IMR-90 (cell line): ENCODE measurements around the gene CA11. TPM values are rescaled to one million over a fixed set of nuclear protein-coding genes. Genes with fewer than 3 reads are reported as not detected.

ENCODE experiments used
- ATAC-seq: fragments of 200-7000 bp; cut with Tn5 transposase; 2 replicates; pipeline ENCODE4 v1.9.1; 2020; ENCODE audit warnings: low read depth, mild to moderate bottlenecking, moderate library complexity
- BruUV-seq: library from RNA; stranded (reverse); fragments of 400-500 nt; replicated peaks from 2 replicates; lab custom pipeline; 2021; lab: Mats Ljungman, UMichigan
- CTCF ChIA-PET: fragments of 300-600 bp; formaldehyde crosslinking; extraction: SDS; loops from one replicate; lab custom pipeline; 2021; ENCODE audit warnings: antibody characterized with exemption; lab: Yijun Ruan, JAX
- POLR2A ChIA-PET: fragments of 300-600 bp; sonication (Branson Sonifier 250); formaldehyde crosslinking; loops from one replicate; lab custom pipeline; 2022; ENCODE audit warnings: antibody characterized with exemption; ENCODE audit not compliant: unreplicated experiment; lab: Charles Lee
- DNase-seq: peaks from one replicate; pipeline ENCODE4 v3.0.0; 2013
- H2AFZ ChIP-seq: replicated peaks from 2 replicates; pipeline ENCODE3; 2013; ENCODE audit warnings: low read length, mild to moderate bottlenecking; ENCODE audit not compliant: poor library complexity
- H2AK5ac ChIP-seq: 2 replicates; pipeline ENCODE4 v1.6.1; 2013; ENCODE audit warnings: low read depth, low read length, inconsistent platforms
- H2AK9ac ChIP-seq: replicated peaks from 2 replicates; pipeline ENCODE3; 2013; ENCODE audit warnings: mild to moderate bottlenecking, low read depth, low read length, moderate library complexity; ENCODE audit not compliant: poor library complexity
- H2BK120ac ChIP-seq: 2 replicates; pipeline ENCODE4 v1.6.1; 2013; ENCODE audit warnings: low read depth, low read length, inconsistent platforms
- H2BK15ac ChIP-seq: 3 replicates; pipeline ENCODE4 v1.6.1; 2013; ENCODE audit warnings: low read depth, low read length, inconsistent platforms
- H2BK20ac ChIP-seq: 2 replicates; pipeline ENCODE4 v1.6.1; 2013; ENCODE audit warnings: low read depth, mild to moderate bottlenecking, inconsistent platforms, low read length, moderate library complexity
- H2BK5ac ChIP-seq: 2 replicates; pipeline ENCODE4 v1.6.1; 2013; ENCODE audit warnings: mild to moderate bottlenecking, low read depth, low read length, inconsistent platforms; ENCODE audit not compliant: poor library complexity, severe bottlenecking
- H3K14ac ChIP-seq: replicated peaks from 2 replicates; pipeline ENCODE4 v1.6.1; 2013; ENCODE audit warnings: low read depth, low read length, inconsistent platforms
- H3K18ac ChIP-seq: 2 replicates; pipeline ENCODE4 v1.6.1; 2013; ENCODE audit warnings: low read depth, low read length, control low read depth
- H3K23ac ChIP-seq: 2 replicates; pipeline ENCODE4 v1.6.1; 2013; ENCODE audit warnings: low read depth, low read length, inconsistent platforms
- H3K27ac ChIP-seq: 2 replicates; pipeline ENCODE4 v1.5.1; 2013; ENCODE audit warnings: mild to moderate bottlenecking, control low read depth, low read length; ENCODE audit not compliant: insufficient read depth
- H3K27me3 ChIP-seq: 2 replicates; pipeline ENCODE4 v1.6.1; 2013; ENCODE audit warnings: low read length; ENCODE audit not compliant: control insufficient read depth, insufficient read depth
- H3K36me3 ChIP-seq: 2 replicates; pipeline ENCODE4 v1.6.1; 2013; ENCODE audit warnings: low read length, mixed read lengths; ENCODE audit not compliant: control insufficient read depth, insufficient read depth
- H3K4ac ChIP-seq: 2 replicates; pipeline ENCODE4 v1.6.1; 2013; ENCODE audit warnings: low read depth, low read length, inconsistent platforms
- H3K4me1 ChIP-seq: 2 replicates; pipeline ENCODE4 v1.6.1; 2013; ENCODE audit warnings: low read length, mixed read lengths; ENCODE audit not compliant: control insufficient read depth, insufficient read depth
- H3K4me2 ChIP-seq: 2 replicates; pipeline ENCODE4 v1.6.1; 2013; ENCODE audit warnings: low read depth, mild to moderate bottlenecking, control low read depth, low read length, moderate library complexity
- H3K4me3 ChIP-seq: 2 replicates; pipeline ENCODE4 v1.5.1; 2013; ENCODE audit warnings: low read depth, mild to moderate bottlenecking, control low read depth, low read length, moderate library complexity; ENCODE audit not compliant: insufficient read depth
- H3K56ac ChIP-seq: 2 replicates; pipeline ENCODE4 v1.6.1; 2013; ENCODE audit warnings: low read length, inconsistent platforms; ENCODE audit not compliant: insufficient read depth; ENCODE audit errors: extremely low read depth
- H3K79me1 ChIP-seq, 2 experiments: 2 replicates each; pipeline ENCODE4 v1.6.1; 2013; ENCODE audit warnings: low read length in 2 of 2, inconsistent platforms in 1 of 2, low read depth in 1 of 2
- H3K9ac ChIP-seq: 2 replicates; pipeline ENCODE4 v1.6.1; 2013; ENCODE audit warnings: low read depth, low read length, control low read depth
- H3K9me1 ChIP-seq: 2 replicates; pipeline ENCODE4 v1.6.1; 2013; ENCODE audit warnings: low read length, inconsistent platforms; ENCODE audit not compliant: insufficient read depth
- H3K9me3 ChIP-seq: 2 replicates; pipeline ENCODE4 v1.6.1; 2013; ENCODE audit warnings: low read length; ENCODE audit not compliant: control insufficient read depth, insufficient read depth
- H4K20me1 ChIP-seq: 2 replicates; pipeline ENCODE4 v1.6.1; 2013; ENCODE audit warnings: low read length, inconsistent platforms; ENCODE audit not compliant: insufficient read depth
- H4K5ac ChIP-seq: 2 replicates; pipeline ENCODE4 v1.6.1; 2013; ENCODE audit warnings: mild to moderate bottlenecking, low read depth, low read length, control low read depth
- H4K8ac ChIP-seq, 2 experiments: 2 replicates each; pipeline ENCODE4 v1.6.1; 2013; ENCODE audit warnings: low read depth in 2 of 2, low read length in 2 of 2, control low read depth in 1 of 2, inconsistent platforms in 1 of 2
- H4K91ac ChIP-seq: 2 replicates; pipeline ENCODE4 v1.6.1; 2013; ENCODE audit warnings: low read depth, low read length, inconsistent platforms; ENCODE audit not compliant: insufficient read depth
- CEBPB ChIP-seq: IDR thresholded peaks from 2 replicates; pipeline ENCODE4 v1.6.1; 2012; ENCODE audit warnings: low read depth, low read length, improper control_type of control experiment
- MAFK ChIP-seq: IDR thresholded peaks from 2 replicates; pipeline ENCODE4 v1.6.1; 2012; ENCODE audit warnings: low read depth, low read length, improper control_type of control experiment
- MAZ ChIP-seq: IDR thresholded peaks from 2 replicates; pipeline ENCODE4 v1.6.1; 2012; ENCODE audit warnings: low read depth, mild to moderate bottlenecking, low read length, improper control_type of control experiment, moderate library complexity, borderline replicate concordance
- MXI1 ChIP-seq: IDR thresholded peaks from 2 replicates; pipeline ENCODE4 v1.6.1; 2012; ENCODE audit warnings: low read depth, mild to moderate bottlenecking, low read length, moderate library complexity, borderline replicate concordance
- WGBS, 2 experiments: methylation state at CpG; one replicate each; pipeline versions ENCODE4 v1.1.5 to v1.1.7; 2013; ENCODE audit warnings: missing lambda C conversion rate in 2 of 2; ENCODE audit not compliant: insufficient read length in 1 of 2; ENCODE audit errors: extremely low coverage in 2 of 2; 5-methylcytosine and 5-hydroxymethylcytosine counted together
- dilution Hi-C: fragments of 300-500 bp; cut with HindIII; formaldehyde crosslinking; loops from one replicate; pipeline ENCODE4 v1.14.3; 2018; ENCODE audit warnings: low sequenced_read_pairs; ENCODE audit not compliant: unreplicated experiment
- in situ Hi-C: fragments of 300-500 bp; cut with MboI; formaldehyde crosslinking; loops from 3 replicates; pipeline ENCODE4 v1.14.3; 2019; ENCODE audit warnings: low sequenced_read_pairs, inconsistent platforms, mixed read lengths
- intact Hi-C: fragments of 100-400 bp; cut with micrococcal nuclease; formaldehyde crosslinking; loops from 2 replicates; pipeline ENCODE4 v1.10.0; 2022
- polyA plus RNA-seq, 3 experiments: library from polyadenylated mRNA; depleted of rRNA; stranded (reverse); fragments of >200 nt; gene quantifications; 2 replicates each; pipeline ENCODE4 v1.2.3, GENCODE V29; 2012; ENCODE audit warnings: low replicate concordance in 1 of 3
- total RNA-seq: library from RNA; depleted of rRNA; stranded (reverse); fragments of >200 nt; gene quantifications from 2 replicates; pipeline ENCODE4 v1.2.3, GENCODE V29; 2012

CA11 gene
- total and polyA plus RNA-seq, 2 of the 4 experiments (the other 2 are of a cell fraction) = 1.3 to 2.9 TPM

DNA sequence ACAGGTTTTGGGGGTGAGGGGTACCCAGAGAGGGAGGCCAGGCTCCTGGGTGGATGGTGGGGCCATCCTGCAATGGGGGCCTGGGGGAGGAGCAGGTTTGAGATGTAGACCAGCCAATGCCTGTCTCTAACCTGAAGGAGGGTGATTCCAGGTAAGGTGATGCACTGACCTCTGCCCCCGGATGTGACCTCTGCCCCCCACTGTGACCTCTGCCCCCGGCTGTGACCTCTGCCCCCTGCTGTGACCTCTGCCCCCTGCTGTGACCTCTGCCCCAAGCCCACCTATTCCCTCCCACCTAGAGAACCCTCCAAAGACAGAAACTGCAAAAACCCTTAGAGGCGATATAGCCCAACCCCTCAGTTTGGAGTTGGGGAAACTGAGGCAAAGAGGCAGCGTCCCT, 49.8 kb downstream of the CA11 start:
- Histone ChIP-seq H2BK15ac (no peak overlapping the region), H2AK9ac (no peak overlapping the region), H3K4me1 (no peaks in the 10 kb centered on the region), H3K4me3 (no peak overlapping the region), H3K9me1 (no peaks in the 10 kb centered on the region), H3K27ac (no peak overlapping the region), H3K79me1 (no peaks in the 10 kb centered on the region), H4K5ac (no peak overlapping the region), H3K9me3 (no peaks in the 10 kb centered on the region), H3K23ac (no peak overlapping the region), H4K91ac (no peak overlapping the region), H2AFZ (no peak overlapping the region), H3K27me3 (peaks cover 16% of the 10 kb centered on the region), H3K9ac (no peak overlapping the region), H2BK5ac (no peak overlapping the region), H2BK20ac (no peak overlapping the region), H3K36me3 (no peaks in the 10 kb centered on the region), H2AK5ac (no peak overlapping the region), H2BK120ac (no peak overlapping the region), H4K20me1 (no peaks in the 10 kb centered on the region), H3K4ac (no peak overlapping the region), H3K56ac (no peak overlapping the region), H3K4me2 (no peak overlapping the region), H3K14ac (no peak overlapping the region), H3K18ac (no peak overlapping the region), H4K8ac (no peak overlapping the region)
- intact Hi-C loops = no loop called here
- dilution Hi-C loops = no loop called here
- in situ Hi-C loops = no loop called here
- POLR2A ChIA-PET = no interaction called here
- WGBS, 2 experiments = 88% methylated on average over 3 of the region's 4 CpGs; no CpG with 5 or more reads in 1 of the 2 experiments
- DNase-seq (no peak), ATAC-seq (no peak)
- TF ChIP-seq MXI1 (no peak), CEBPB (no peak), MAZ (no peak), MAFK (no peak)
- BruUV-seq = no TSS peak
- CTCF ChIA-PET = no interaction called here
